ENCODE results near the gene TTC4. TPM values are rescaled to one million over a fixed set of nuclear protein-coding genes. Genes with fewer than 3 reads are reported as not detected.

The TTC4 gene
- total and polyA plus RNA-seq, 2 of the 4 experiments (the other 2 are of a cell fraction), result 21.6 to 27.1 TPM

- Histone ChIP-seq H2AK9ac (replicated peaks; ENCODE audit: low read depth, low read length, poor library complexity) (no peak overlapping the region), H3K36me3 (ENCODE audit: control insufficient read depth, insufficient read depth, low read length) (no peaks in the 10 kb centered on the region), H2BK15ac (ENCODE audit: low read depth, low read length) (no peak overlapping the region), H4K20me1 (ENCODE audit: insufficient read depth, low read length) (no peaks in the 10 kb centered on the region), H2AK5ac (ENCODE audit: low read depth, low read length) (no peak overlapping the region), H3K27ac (ENCODE audit: insufficient read depth, low read length) (no peak overlapping the region), H2AFZ (replicated peaks; ENCODE audit: low read length, poor library complexity) (no peak overlapping the region), H4K91ac (ENCODE audit: insufficient read depth, low read depth, low read length) (no peak overlapping the region), H3K56ac (ENCODE audit: extremely low read depth, insufficient read depth, low read length) (no peak overlapping the region), H3K9ac (ENCODE audit: low read depth, low read length) (no peak overlapping the region), H2BK20ac (ENCODE audit: low read depth, low read length) (no peak overlapping the region), H3K18ac (ENCODE audit: low read depth, low read length) (no peak overlapping the region), H3K79me1 (ENCODE audit: low read depth in 1 of 2, low read length in 2 of 2) (no peaks in the 10 kb centered on the region), H4K5ac (ENCODE audit: low read depth, low read length) (no peak overlapping the region), H3K9me1 (ENCODE audit: insufficient read depth, low read length) (no peaks in the 10 kb centered on the region), H3K4me2 (ENCODE audit: low read depth, low read length) (no peak overlapping the region), H2BK120ac (ENCODE audit: low read depth, low read length) (no peak overlapping the region), H3K23ac (ENCODE audit: low read depth, low read length) (no peak overlapping the region), H2BK5ac (ENCODE audit: low read depth, low read length, poor library complexity, severe bottlenecking) (no peak overlapping the region), H3K14ac (replicated peaks; ENCODE audit: low read depth, low read length) (no peak overlapping the region), H4K8ac (ENCODE audit: low read depth in 2 of 2, low read length in 2 of 2) (no peak overlapping the region), H3K9me3 (ENCODE audit: control insufficient read depth, insufficient read depth, low read length) (peaks cover 4% of the 10 kb centered on the region; the same call in 1 of the 2 replicates), H3K4me3 (ENCODE audit: insufficient read depth, low read depth, low read length) (no peak overlapping the region), H3K27me3 (ENCODE audit: control insufficient read depth, insufficient read depth, low read length) (peaks cover 31% of the 10 kb centered on the region), H3K4ac (ENCODE audit: low read depth, low read length) (no peak overlapping the region), H3K4me1 (ENCODE audit: control insufficient read depth, insufficient read depth, low read length) (no peaks in the 10 kb centered on the region)
- 42% methylated on average over 3 of the region's 6 CpGs; no CpG with 5 or more reads in 1 of the 2 experiments for WGBS, 2 experiments (ENCODE audit: extremely low coverage in 2 of 2, insufficient read length in 1 of 2)
- ATAC-seq (ENCODE audit: low read depth) (peak; percentile 99), DNase-seq (peak; percentile 50)
- no TSS peak for BruUV-seq (replicated peaks)
- in situ Hi-C loops (cut with MboI; ENCODE audit: low sequenced_read_pairs), result loop anchor here (10.0 kb wide), 1 partner anchor 143 kb away; no protein-coding TSS in a partner anchor
- dilution Hi-C loops (cut with HindIII; ENCODE audit: low sequenced_read_pairs, unreplicated experiment), result no loop called here
- intact Hi-C loops (cut with micrococcal nuclease), result loop anchor here (2.0 kb wide), 3 partner anchors 121 to 325 kb away; no protein-coding TSS in a partner anchor
- ChIA-PET CTCF (interaction anchor here (0.6 kb wide), 1 partner anchor 137 kb away, joined by 5 read pairs; no protein-coding TSS in a partner anchor), POLR2A (ENCODE audit: unreplicated experiment) (no interaction called here)
- TF ChIP-seq BHLHE40 (IDR thresholded peaks at IDR 0.05; ENCODE audit: low read depth, low read length) (no peak), MXI1 (IDR thresholded peaks at IDR 0.05; ENCODE audit: borderline replicate concordance, low read depth, low read length) (no peak), RAD21 (IDR thresholded peaks at IDR 0.05; ENCODE audit: low read length) (peak; percentile 93), NFE2L2 (IDR thresholded peaks at IDR 0.05; ENCODE audit: low read depth, low read length) (no peak), CEBPB (IDR thresholded peaks at IDR 0.05; ENCODE audit: low read depth, low read length) (no peak), FOS (IDR thresholded peaks at IDR 0.05; ENCODE audit: low read depth, low read length) (no peak), POLR2A (IDR thresholded peaks at IDR 0.05; ENCODE audit: low read depth, low read length) (0 out of 2 replicates have a peak, but pooled peaks have one; percentile 37), CHD1 (IDR thresholded peaks at IDR 0.05; ENCODE audit: low read depth, low read length) (no peak), USF2 (IDR thresholded peaks at IDR 0.05; ENCODE audit: low read depth, low read length) (no peak), ELK1 (IDR thresholded peaks at IDR 0.05; ENCODE audit: borderline replicate concordance, low read depth, low read length) (no peak), MAFK (IDR thresholded peaks at IDR 0.05; ENCODE audit: low read depth, low read length) (no peak), RCOR1 (IDR thresholded peaks at IDR 0.05; ENCODE audit: insufficient replicate concordance, low read length) (no peak), RFX5 (IDR thresholded peaks at IDR 0.05; ENCODE audit: low read depth, low read length) (no peak), SMC3 (IDR thresholded peaks at IDR 0.05; ENCODE audit: low read depth, low read length) (peak; percentile 93)
- TF ChIP-seq, protein P1, sequence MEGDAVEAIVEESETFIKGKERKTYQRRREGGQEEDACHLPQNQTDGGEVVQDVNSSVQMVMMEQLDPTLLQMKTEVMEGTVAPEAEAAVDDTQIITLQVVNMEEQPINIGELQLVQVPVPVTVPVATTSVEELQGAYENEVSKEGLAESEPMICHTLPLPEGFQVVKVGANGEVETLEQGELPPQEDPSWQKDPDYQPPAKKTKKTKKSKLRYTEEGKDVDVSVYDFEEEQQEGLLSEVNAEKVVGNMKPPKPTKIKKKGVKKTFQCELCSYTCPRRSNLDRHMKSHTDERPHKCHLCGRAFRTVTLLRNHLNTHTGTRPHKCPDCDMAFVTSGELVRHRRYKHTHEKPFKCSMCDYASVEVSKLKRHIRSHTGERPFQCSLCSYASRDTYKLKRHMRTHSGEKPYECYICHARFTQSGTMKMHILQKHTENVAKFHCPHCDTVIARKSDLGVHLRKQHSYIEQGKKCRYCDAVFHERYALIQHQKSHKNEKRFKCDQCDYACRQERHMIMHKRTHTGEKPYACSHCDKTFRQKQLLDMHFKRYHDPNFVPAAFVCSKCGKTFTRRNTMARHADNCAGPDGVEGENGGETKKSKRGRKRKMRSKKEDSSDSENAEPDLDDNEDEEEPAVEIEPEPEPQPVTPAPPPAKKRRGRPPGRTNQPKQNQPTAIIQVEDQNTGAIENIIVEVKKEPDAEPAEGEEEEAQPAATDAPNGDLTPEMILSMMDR (conservative IDR thresholded peaks at IDR 0.05; ENCODE audit: low read depth, low read length), result peak; percentile 93
These were observed 43.6 kb upstream of the TTC4 start for GRCh38 chr1:54671985-54672608.

Data from IMR-90 (cell line).